Heart right ventricle (tissue), 16 donors: ENCODE measurements around the gene URAD. TPM values are rescaled to one million over a fixed set of nuclear protein-coding genes. Genes with fewer than 3 reads are reported as not detected.

Experiments used
- ATAC-seq, 8 donors: fragments of 200-7000 bp; cut with Tn5 transposase; one replicate each; pipeline ENCODE4 v1.9.1; 2020; ENCODE audit warnings: mild to moderate bottlenecking in 8 of 8, moderate library complexity in 8 of 8, moderate number of reproducible peaks in 1 of 8
- DNase-seq, 2 donors: peaks; one replicate each; pipeline ENCODE4 v3.0.0-alpha.2; 2020
- H3K27ac ChIP-seq, 10 donors: fragments of 200-600 bp; sonication (generic) in 2 of 10; one replicate each; pipeline versions ENCODE4 v1.5.0 to v1.8.0; 2020 to 2022; ENCODE audit warnings: mild to moderate bottlenecking in 3 of 10
- H3K27me3 ChIP-seq, 7 donors: fragments of 200-600 bp; one replicate each; pipeline ENCODE4 v1.8.0; 2021 to 2022; ENCODE audit warnings: mild to moderate bottlenecking in 2 of 7
- H3K36me3 ChIP-seq, 9 donors: fragments of 200-600 bp; sonication (generic) in 1 of 9; one replicate each; pipeline versions ENCODE4 v1.5.0 to v1.8.0; 2020 to 2022; ENCODE audit warnings: mild to moderate bottlenecking in 2 of 9
- H3K4me1 ChIP-seq, 9 donors: fragments of 200-600 bp; sonication (generic) in 1 of 9; one replicate each; pipeline versions ENCODE4 v1.5.0 to v1.8.0; 2020 to 2022; ENCODE audit warnings: mild to moderate bottlenecking in 4 of 9
- H3K4me3 ChIP-seq, 10 donors: fragments of 200-600 bp; sonication (generic) in 2 of 10; one replicate each; pipeline versions ENCODE4 v1.5.0 to v1.8.0; 2020 to 2022; ENCODE audit warnings: mild to moderate bottlenecking in 7 of 10, moderate library complexity in 2 of 10
- H3K9me3 ChIP-seq, 11 donors: fragments of 200-600 bp in 10 of 11; sonication (generic) in 2 of 11; one replicate each; pipeline versions ENCODE4 v1.5.0 to v1.8.0; 2013 to 2022; ENCODE audit warnings: mild to moderate bottlenecking in 2 of 11, control low read depth in 1 of 11, moderate library complexity in 1 of 11
- CTCF ChIP-seq, 9 donors: fragments of 200-600 bp; sonication (generic) in 2 of 9; IDR thresholded peaks; one replicate each; pipeline versions ENCODE4 v1.5.0 to v1.8.0; 2021 to 2022; ENCODE audit warnings: antibody characterized with exemption in 9 of 9, mild to moderate bottlenecking in 5 of 9, moderate library complexity in 1 of 9
- WGBS, 2 donors: extraction: QIAGEN DNeasy Blood & Tissue Kit; methylation state at CpG; one replicate each; pipeline ENCODE4 v1.1.7; 2013; ENCODE audit warnings: inconsistent platforms in 1 of 2; 5-methylcytosine and 5-hydroxymethylcytosine counted together
- intact Hi-C, 10 donors: fragments of 100-400 bp; cut with DNase I; formaldehyde crosslinking; loops; one replicate each; pipeline versions ENCODE4 v1.11.1 to v1.14.2; 2022
- polyA plus RNA-seq, 2 donors: library from polyadenylated mRNA; stranded (reverse); fragments of 200-250 nt; gene quantifications; one replicate each; pipeline ENCODE4 v1.2.3, GENCODE V29; 2013
- total RNA-seq, 10 donors: library from RNA; stranded (reverse); fragmentation: NEBNext Ultra II Directional in 3 of 10; extraction: Animal tissue kit (Norgen Biotek cat#: 25700) in 3 of 10; gene quantifications; one replicate each; pipeline versions ENCODE4 v1.2.1 to v1.2.4, GENCODE V29; 2021 to 2023
- donor health status: Arrhythmogenic right ventricular cardiomyopathy.
- donor health status: ischemic (EF 13 %, LVEDD 7.1; RV severe dilation, severe dysfunction).
- donor health status: healthy with polysubstance abuse.
- donor health status: DM: no; HTN: yes; CAD: no.
- donor health status: DM: no; HTN: no; CAD: no.
- donor health status: ischemic (EF 25% LVEDD 6.9; RV normal size, moderate dysfunction).
- donor health status: ischemic (EF 25% LVEDD 5.7; RV mildly dilated, moderate dysfunction).
- donor health status: healthy.
- donor health status: DM: yes; HTN: yes; CAD: no.
- donor health status: Ischemic cardiomyopathy.
- donor health status: ischemic (EF 35%, LVEDD 5.7; RV mildly dilated, moderate dysfunction).
- donor health status: nonischemic (EF 11% LVEDD 7.7; RV severe dilation, severe dysfunction).
- donor health status: DM: yes; HTN: yes; CAD: no.
- donor health status: PGD.
- donor health status: ischemic (EF 29% LVEDD 5.4; RV normal size, mild dysfunction).
- donor health status: nonischemic (EF 23%, LVEDD 6.1; RV moderate dilation, normal function).

URAD gene
- total and polyA plus RNA-seq, 12 donors, result 0.07 TPM; not detected in 11

- intact Hi-C loops, result no loop called here
- Histone ChIP-seq H3K4me3 (no peak overlapping the region), H3K4me1 (peaks cover 0 to 8% (median 0%) of the 10 kb centered on the region in 9 donors), H3K36me3 (no peaks in the 10 kb centered on the region), H3K27ac (no peak overlapping the region), H3K9me3 (no peaks in the 10 kb centered on the region), H3K27me3 (peaks cover 0 to 33% (median 0%) of the 10 kb centered on the region in 7 donors)
- DNase-seq, result no peak
- ATAC-seq, result no peak
- no peak for TF ChIP-seq CTCF (IDR thresholded peaks at IDR 0.05)
- 91 to 92% methylated on average over 9 of the region's 9 CpGs for WGBS, 2 donors
Measured at GRCh38 chr13:28026508-28026907, 38.0 kb upstream of the URAD start.

GRCh38 chr13:28022848-28023518 lies 34.5 kb upstream of the URAD start:
- intact Hi-C loops, result no loop called here
- peaks cover 0 to 6% (median 0%) of the 10 kb centered on the region in 9 donors for H3K4me1 ChIP-seq
- no peak for DNase-seq
- no peak for TF ChIP-seq CTCF (IDR thresholded peaks at IDR 0.05)
- no peaks in the 10 kb centered on the region for H3K9me3 ChIP-seq
- no peaks in the 10 kb centered on the region for H3K36me3 ChIP-seq
- no peak overlapping the region for H3K4me3 ChIP-seq
- peak in 1 of 8 donors; percentile 29 for ATAC-seq
- peaks cover 0 to 30% (median 0%) of the 10 kb centered on the region in 7 donors for H3K27me3 ChIP-seq
- WGBS, 2 donors, result 40 to 46% methylated on average over 9 of the region's 9 CpGs
- H3K27ac ChIP-seq, result no peak overlapping the region

GRCh38 chr13:28014301-28014700 lies 25.8 kb upstream of the URAD start:
- Histone ChIP-seq H3K9me3 (no peaks in the 10 kb centered on the region), H3K4me3 (no peak overlapping the region), H3K4me1 (no peaks in the 10 kb centered on the region), H3K36me3 (no peaks in the 10 kb centered on the region), H3K27me3 (peaks cover 0 to 79% (median 37%) of the 10 kb centered on the region in 7 donors), H3K27ac (no peak overlapping the region)
- DNase-seq, result no peak
- no peak for ATAC-seq
- TF ChIP-seq CTCF (IDR thresholded peaks at IDR 0.05), result no peak
- intact Hi-C loops, result no loop called here
- 43% methylated on average over 3 of the region's 3 CpGs for WGBS, 2 donors

- H3K4me1 ChIP-seq, result no peaks in the 10 kb centered on the region
- peaks cover 0 to 82% (median 38%) of the 10 kb centered on the region in 7 donors for H3K27me3 ChIP-seq
- no peak for DNase-seq
- no peak overlapping the region for H3K27ac ChIP-seq
- WGBS, 2 donors, result 76 to 92% methylated on average over 1 of the region's 1 CpG
- intact Hi-C loops, result no loop called here
- H3K9me3 ChIP-seq, result no peaks in the 10 kb centered on the region
- H3K36me3 ChIP-seq, result no peaks in the 10 kb centered on the region
- ATAC-seq, result no peak
- no peak for TF ChIP-seq CTCF (IDR thresholded peaks at IDR 0.05)
- no peak overlapping the region for H3K4me3 ChIP-seq
Measured at GRCh38 chr13:28013482-28013881, 25.0 kb upstream of the URAD start.
